GM18861 (cell line): ENCODE measurements around the gene TMEM151A.
A peak's percentile ranks its signal among the peaks of the same experiment; 100 is the strongest.
"Not testable (repeated sequence)": the region's sequence is repeated elsewhere in the genome, so short reads cannot be mapped to it uniquely, and the experiment has no call there.

Experiments used
- ATAC-seq: cut with Tn5 transposase; IDR thresholded peaks from one replicate; pipeline ENCODE4 v1.9.1; 2021; ENCODE audit not compliant: unreplicated experiment

TMEM151A gene

GRCh38 chr11:66267379-66268243 lies 24.1 kb upstream of the TMEM151A start:
- peak; percentile 25 for ATAC-seq

- ATAC-seq: peak; percentile 85
Observed at GRCh38 chr11:66268244-66268951, 23.3 kb upstream of the TMEM151A start, which contains the start of gene RAB1B. Gene RAB1B, plus strand, starts transcription at chr11:66268639. Its CDS starts 41 bp downstream, at chr11:66268680.

- ATAC-seq: no peak
Observed at GRCh38 chr11:66268952-66269905, 22.5 kb upstream of the TMEM151A start.

- ATAC-seq: no peak
Observed at GRCh38 chr11:66271816-66272215, 19.9 kb upstream of the TMEM151A start.

- ATAC-seq: no peak
Observed at GRCh38 chr11:66272596-66272995, 19.1 kb upstream of the TMEM151A start.

GRCh38 chr11:66274219-66274618 lies 17.5 kb upstream of the TMEM151A start:
- no peak for ATAC-seq

- no peak for ATAC-seq
Observed at GRCh38 chr11:66275396-66275795, 16.3 kb upstream of the TMEM151A start.

GRCh38 chr11:66275984-66276612 lies 15.6 kb upstream of the TMEM151A start:
- no peak for ATAC-seq

GRCh38 chr11:66276619-66277018 lies 15.1 kb upstream of the TMEM151A start:
- ATAC-seq: not testable (repeated sequence)

GRCh38 chr11:66277064-66277463 lies 14.6 kb upstream of the TMEM151A start:
- ATAC-seq: not testable (repeated sequence)

GRCh38 chr11:66277471-66278362 lies 14.0 kb upstream of the TMEM151A start, which contains the start of gene CNIH2:
Gene CNIH2, plus strand, starts transcription at chr11:66278175. Its CDS starts 282 bp downstream, at chr11:66278457.
- no peak for ATAC-seq

- ATAC-seq: no peak
Observed at GRCh38 chr11:66278363-66279091, 13.2 kb upstream of the TMEM151A start.

GRCh38 chr11:66279092-66279734 lies 12.5 kb upstream of the TMEM151A start:
- ATAC-seq: no peak

GRCh38 chr11:66280428-66280827 lies 11.3 kb upstream of the TMEM151A start:
- no peak for ATAC-seq

- ATAC-seq: no peak
Observed at GRCh38 chr11:66281001-66281400, 10.7 kb upstream of the TMEM151A start.

GRCh38 chr11:66281776-66282467 lies 9.8 kb upstream of the TMEM151A start:
- ATAC-seq: no peak
